Measurements from ENCODE around the gene MAP4K4.

Gene MAP4K4

DNA sequence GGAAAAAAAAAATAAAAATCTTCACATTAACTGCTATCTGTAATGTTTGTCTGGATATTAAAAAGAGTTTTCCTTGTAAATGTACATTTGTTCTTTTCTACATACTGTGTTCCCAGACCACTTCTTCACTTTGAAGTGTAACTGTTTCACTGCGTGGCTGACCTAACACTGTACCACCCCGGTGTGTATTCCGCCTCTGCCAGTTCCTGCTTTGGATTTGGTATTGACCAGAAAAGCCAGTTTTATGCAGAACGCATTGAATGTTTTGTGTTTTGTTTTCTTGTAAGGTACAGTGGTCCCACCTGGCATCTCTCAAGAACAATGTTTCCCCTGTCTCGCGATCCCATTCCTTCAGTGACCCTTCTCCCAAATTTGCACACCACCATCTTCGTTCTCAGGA is 166.0 kb downstream of the MAP4K4 start:
- DNase-seq (ENCODE audit: low spot score) (no peak), FAIRE-seq (no peak)

DNA sequence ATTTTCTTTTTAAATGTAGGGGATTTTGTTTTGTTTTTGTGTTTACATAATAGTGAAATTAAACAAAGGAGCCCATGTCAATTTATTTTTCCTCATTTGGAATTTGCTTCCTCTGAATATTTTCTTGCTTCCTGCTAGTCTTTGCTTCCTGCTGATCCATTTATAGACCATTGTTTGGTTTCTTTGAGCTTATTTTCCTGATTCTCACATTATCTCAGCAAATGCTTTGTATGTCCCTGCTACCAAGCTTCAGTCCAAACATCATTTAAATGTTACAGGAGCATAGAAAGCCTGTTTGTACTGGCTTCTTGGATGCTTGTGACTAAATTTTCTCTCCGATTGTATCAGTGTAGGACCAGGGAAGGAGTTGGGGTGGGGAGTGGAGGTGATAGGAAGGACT is 166.9 kb downstream of the MAP4K4 start:
- no peak for FAIRE-seq
- DNase-seq (ENCODE audit: low spot score), result no peak

- DNase-seq (ENCODE audit: low spot score) (no peak), FAIRE-seq (no peak)
Observed at GRCh38 chr2:101868525-101868924, 171.0 kb downstream of the MAP4K4 start.

- FAIRE-seq (no peak), DNase-seq (ENCODE audit: low spot score) (no peak)
Observed at GRCh38 chr2:101869527-101869926, 172.0 kb downstream of the MAP4K4 start.

- no peak for FAIRE-seq
- no peak for DNase-seq (ENCODE audit: low spot score)
Observed at GRCh38 chr2:101870444-101870843, 172.9 kb downstream of the MAP4K4 start.

DNA sequence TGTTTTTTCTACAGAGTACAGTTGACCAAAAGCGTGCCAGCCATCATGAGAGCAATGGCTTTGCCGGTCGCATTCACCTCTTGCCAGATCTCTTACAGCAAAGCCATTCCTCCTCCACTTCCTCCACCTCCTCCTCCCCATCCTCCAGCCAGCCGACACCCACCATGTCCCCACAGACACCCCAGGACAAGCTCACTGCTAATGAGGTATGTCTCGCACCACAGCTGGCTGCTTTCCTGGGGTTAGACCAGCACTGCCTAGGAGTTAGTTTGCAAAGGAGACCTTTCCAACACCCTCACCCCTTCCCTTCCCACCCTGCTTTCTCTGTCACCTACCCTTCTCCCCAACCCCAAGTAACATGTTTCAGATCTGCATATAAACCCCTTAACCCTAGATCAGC is 174.0 kb downstream of the MAP4K4 start:
- FAIRE-seq (no peak), DNase-seq (ENCODE audit: low spot score) (no peak)

DNA sequence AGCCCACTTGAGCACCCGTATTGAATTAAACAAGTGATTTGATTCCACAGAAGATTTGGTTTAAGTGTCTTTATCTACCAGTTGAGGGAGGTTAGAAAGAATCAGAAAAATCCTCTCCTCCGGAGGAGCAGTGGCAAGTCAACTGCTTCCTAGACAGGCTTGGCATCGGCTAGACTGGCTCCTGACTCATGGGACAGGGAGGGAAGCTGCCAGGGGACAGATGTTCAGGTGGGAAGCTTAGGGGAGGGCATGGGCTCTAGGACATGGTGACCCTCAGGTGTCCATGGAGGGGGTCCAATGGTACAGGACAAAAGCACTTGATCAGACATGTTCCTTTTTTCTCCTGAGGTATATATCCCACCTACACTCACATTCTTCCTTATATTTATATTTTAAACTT is 175.0 kb downstream of the MAP4K4 start:
- DNase-seq (ENCODE audit: low spot score) (no peak), FAIRE-seq (no peak)

- FAIRE-seq (no peak), DNase-seq (ENCODE audit: low spot score) (no peak)
Observed at GRCh38 chr2:101873543-101873942, 176.0 kb downstream of the MAP4K4 start.

DNA sequence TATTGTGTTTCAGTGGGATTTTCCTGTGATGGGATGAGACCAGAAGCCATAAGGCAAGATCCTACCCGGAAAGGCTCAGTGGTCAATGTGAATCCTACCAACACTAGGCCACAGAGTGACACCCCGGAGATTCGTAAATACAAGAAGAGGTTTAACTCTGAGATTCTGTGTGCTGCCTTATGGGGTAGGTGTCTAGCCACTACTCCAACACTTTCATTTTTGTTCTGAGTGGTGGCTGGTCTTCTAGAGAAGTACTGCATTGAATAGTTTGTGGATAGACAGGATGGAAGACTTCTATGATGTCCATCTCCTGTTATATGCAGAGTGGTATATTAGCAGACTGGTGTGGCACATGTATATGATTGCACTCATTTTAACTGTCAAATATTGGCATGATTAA is 176.6 kb downstream of the MAP4K4 start:
- FAIRE-seq (no peak), DNase-seq (ENCODE audit: low spot score) (no peak)

- FAIRE-seq, result no peak
- no peak for DNase-seq (ENCODE audit: low spot score)
Observed at GRCh38 chr2:101879466-101879865, 182.0 kb downstream of the MAP4K4 start.

GRCh38 chr2:101881131-101881530 is 183.6 kb downstream of the MAP4K4 start:
- FAIRE-seq, result no peak
- no peak for DNase-seq (ENCODE audit: low spot score)

- FAIRE-seq (no peak), DNase-seq (ENCODE audit: low spot score) (no peak)
Observed at GRCh38 chr2:101882769-101883307, 185.3 kb downstream of the MAP4K4 start.

DNA sequence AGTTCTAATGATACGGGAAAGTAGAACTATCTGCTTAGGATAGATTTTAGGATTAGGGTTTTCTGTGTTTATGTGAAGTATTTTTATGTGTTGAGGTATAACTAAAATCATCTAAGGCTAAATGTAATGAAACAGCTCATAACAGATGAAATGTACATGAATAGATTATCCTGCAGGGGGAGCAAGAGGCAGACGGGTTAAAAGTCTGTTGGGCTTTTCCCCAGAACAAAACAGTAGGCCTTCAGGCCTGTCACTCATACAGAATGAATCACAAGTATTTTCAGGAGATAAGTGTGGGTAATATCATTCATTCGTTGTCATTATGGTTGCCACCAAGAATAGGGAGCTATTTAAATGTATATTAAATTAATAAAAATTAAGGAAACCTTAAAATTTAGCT is 186.4 kb downstream of the MAP4K4 start:
- FAIRE-seq (peak; percentile 77), DNase-seq (ENCODE audit: low spot score) (peak; percentile 62)

DNA sequence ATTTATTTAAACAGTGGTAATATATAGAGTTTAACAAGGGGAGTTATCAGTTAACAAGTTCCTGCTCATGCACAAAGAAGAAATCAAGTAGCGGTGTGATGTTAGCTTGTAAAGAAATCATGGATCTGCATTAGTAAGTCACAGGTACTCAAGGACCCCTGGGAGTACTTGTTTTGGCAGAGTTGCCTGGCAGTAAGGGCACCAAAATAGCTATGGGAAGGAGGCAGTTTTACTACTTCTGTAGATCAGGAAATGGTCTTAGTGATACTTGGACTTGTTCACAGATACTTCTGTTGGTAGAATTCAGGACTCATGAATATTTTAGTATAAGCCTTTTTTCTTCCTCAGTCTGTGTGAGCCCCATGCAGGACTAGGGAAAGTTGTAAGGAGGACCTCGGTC is 186.9 kb downstream of the MAP4K4 start:
- no peak for DNase-seq (ENCODE audit: low spot score)
- no peak for FAIRE-seq

DNA sequence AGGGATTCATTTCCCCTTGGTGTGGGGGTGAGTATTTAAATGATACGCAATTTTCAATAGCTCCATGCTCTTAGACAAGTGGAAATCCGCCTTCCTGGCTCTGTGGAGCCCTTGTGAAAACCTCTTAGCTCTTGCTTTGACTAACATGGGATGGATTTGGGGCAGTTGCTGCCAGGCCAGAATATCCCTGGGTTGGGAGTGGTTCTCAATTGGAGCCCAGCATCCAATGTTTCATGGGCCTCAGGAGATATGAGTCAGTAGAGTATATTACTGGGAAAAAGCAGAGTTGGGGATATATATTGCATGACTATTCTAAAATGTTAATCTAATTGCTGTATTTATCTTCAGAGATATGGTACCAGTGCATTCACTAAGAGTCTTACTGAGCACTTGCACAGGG is 189.8 kb downstream of the MAP4K4 start:
- no peak for FAIRE-seq
- DNase-seq (ENCODE audit: low spot score), result no peak

- no peak for FAIRE-seq
- DNase-seq (ENCODE audit: low spot score), result no peak
Observed at GRCh38 chr2:101889460-101890098, 192.1 kb downstream of the MAP4K4 start.

DNA sequence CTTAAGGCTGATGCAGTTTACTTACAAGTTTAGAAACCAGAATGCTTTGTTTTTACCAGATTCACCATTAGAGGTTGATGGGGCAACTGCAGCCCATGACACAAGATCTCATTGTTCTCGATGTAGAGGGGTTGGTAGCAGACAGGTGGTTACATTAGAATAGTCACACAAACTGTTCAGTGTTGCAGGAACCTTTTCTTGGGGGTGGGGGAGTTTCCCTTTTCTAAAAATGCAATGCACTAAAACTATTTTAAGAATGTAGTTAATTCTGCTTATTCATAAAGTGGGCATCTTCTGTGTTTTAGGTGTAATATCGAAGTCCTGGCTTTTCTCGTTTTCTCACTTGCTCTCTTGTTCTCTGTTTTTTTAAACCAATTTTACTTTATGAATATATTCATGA is 194.9 kb downstream of the MAP4K4 start:
- FAIRE-seq, result no peak
- no peak for DNase-seq (ENCODE audit: low spot score)

DNA sequence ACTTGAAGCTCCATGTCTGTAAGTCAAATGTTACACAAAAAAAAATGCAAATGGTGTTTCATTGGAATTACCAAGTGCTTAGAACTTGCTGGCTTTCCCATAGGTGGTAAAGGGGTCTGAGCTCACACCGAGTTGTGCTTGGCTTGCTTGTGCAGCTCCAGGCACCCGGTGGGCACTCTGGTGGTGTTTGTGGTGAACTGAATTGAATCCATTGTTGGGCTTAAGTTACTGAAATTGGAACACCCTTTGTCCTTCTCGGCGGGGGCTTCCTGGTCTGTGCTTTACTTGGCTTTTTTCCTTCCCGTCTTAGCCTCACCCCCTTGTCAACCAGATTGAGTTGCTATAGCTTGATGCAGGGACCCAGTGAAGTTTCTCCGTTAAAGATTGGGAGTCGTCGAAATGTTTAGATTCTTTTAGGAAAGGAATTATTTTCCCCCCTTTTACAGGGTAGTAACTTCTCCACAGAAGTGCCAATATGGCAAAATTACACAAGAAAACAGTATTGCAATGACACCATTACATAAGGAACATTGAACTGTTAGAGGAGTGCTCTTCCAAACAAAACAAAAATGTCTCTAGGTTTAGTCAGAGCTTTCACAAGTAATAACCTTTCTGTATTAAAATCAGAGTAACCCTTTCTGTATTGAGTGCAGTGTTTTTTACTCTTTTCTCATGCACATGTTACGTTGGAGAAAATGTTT is 196.3 kb downstream of the MAP4K4 start:
- FAIRE-seq (no peak), DNase-seq (ENCODE audit: low spot score) (no peak)

GRCh38 chr2:101895039-101895438 is 197.5 kb downstream of the MAP4K4 start:
- FAIRE-seq (no peak), DNase-seq (ENCODE audit: low spot score) (no peak)

GRCh38 chr2:101895819-101896322 is 198.4 kb downstream of the MAP4K4 start:
- FAIRE-seq, result no peak

DNA sequence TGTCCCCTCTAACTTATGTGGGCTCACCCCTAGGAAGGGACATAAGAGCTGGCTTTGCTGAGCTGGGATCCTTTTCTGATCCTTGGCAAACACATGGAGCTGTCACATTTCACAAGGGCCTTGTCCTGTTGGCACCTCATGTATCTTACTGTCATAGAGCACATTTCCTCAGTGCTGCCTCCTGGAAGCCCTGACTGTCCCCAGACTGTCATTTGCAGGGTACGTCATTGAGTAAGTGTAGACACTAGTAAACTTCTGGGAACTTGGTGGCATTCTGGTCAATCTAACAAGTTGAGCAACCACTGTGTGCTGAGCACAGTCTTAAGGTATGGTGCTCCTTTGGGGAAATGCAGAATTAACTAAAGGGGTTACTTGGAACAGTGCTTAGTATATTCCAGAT is 199.8 kb downstream of the MAP4K4 start:
- DNase-seq (ENCODE audit: low spot score) (no peak), FAIRE-seq (no peak)

More at GRCh38 chr2:101895819-101896322, 198.4 kb downstream of the MAP4K4 start:
- no peak for DNase-seq (ENCODE audit: low spot score)

DNA sequence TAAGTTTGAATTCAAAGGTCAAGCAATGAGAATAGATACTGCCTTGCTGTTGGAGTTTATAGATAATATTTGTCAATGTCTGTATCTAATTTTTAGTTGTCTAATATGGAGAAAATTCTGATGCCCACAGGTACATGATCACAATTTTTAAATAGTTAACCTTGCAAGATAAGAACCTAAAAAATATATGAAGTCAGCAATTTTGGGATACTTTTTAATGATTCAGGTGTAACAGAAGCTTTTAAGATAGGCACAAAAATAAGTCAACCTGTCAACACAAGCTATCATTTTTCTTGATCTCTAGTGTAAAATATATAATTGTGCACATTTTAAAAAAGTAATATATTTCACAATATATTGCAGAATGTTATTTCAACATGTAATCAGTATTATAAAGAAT is 201.8 kb downstream of the MAP4K4 start:
- FAIRE-seq (no peak), DNase-seq (ENCODE audit: low spot score) (no peak)

DNA sequence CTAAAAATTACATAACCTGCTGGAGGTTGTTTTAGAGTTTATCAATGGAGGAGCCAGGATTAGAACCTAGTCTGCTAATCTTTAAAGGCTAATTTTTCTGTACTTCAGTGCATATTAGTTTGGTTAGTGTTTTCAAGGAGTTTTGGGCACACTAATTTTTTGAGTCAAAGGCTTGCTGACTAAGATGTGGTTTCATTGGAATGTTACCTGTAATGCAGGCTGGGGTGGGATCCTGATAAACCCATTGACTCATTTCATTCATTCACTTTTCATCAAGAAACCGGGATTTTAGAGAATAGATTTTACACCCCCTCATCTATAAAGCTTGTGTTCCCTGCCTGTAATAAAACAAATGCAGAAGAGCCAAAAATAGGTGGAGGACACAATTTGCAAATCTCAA is 202.4 kb downstream of the MAP4K4 start:
- DNase-seq (ENCODE audit: low spot score) (no peak), FAIRE-seq (no peak)
